HL-60 (cell line): ENCODE results near the gene ADCY1.

ENCODE experiments used
- GABPA ChIP-seq: IDR thresholded peaks from 2 replicates; pipeline ENCODE4 v1.6.1; 2012; ENCODE audit warnings: low read depth
- TF ChIP-seq, protein P1 (sequence below): IDR thresholded peaks from one replicate; pipeline ENCODE4 v1.5.1; 2011; ENCODE audit warnings: low read length, control low read depth, inconsistent platforms; ENCODE audit not compliant: insufficient read depth
- TF ChIP-seq, protein P2 (sequence below): IDR thresholded peaks from 2 replicates; pipeline ENCODE4 v1.6.1; 2012; ENCODE audit warnings: low read depth; ENCODE audit not compliant: insufficient replicate concordance

DNA sequence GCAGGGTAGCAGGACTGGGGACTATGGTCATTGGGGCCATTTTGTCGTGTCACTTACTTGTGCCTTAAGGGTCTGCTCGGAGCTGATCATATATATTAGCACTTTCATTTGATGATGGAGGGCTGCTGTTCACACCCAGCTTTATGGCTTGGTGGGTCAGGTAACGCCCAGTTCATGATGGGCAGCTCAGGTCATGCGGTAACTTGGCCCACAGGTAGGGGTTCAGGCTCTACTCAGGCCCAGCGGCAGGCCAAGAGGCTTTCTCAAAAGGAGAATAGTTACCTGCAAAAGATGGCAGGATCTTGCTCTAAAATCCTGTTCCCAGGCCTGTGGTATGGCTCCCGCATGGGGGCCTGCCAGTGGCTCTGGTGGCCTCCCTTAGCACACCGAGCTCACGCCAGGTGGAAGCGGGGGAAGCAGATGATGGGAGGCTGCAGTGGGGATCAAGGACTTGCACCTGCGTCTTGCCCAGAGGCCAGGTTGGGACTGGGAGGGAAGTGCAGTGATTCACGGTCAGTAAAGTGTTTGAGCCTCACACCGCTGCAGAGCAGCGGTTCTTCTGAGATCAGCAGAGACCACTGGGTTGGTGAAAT, 109.5 kb downstream of the ADCY1 start:
- TF ChIP-seq, protein P1, sequence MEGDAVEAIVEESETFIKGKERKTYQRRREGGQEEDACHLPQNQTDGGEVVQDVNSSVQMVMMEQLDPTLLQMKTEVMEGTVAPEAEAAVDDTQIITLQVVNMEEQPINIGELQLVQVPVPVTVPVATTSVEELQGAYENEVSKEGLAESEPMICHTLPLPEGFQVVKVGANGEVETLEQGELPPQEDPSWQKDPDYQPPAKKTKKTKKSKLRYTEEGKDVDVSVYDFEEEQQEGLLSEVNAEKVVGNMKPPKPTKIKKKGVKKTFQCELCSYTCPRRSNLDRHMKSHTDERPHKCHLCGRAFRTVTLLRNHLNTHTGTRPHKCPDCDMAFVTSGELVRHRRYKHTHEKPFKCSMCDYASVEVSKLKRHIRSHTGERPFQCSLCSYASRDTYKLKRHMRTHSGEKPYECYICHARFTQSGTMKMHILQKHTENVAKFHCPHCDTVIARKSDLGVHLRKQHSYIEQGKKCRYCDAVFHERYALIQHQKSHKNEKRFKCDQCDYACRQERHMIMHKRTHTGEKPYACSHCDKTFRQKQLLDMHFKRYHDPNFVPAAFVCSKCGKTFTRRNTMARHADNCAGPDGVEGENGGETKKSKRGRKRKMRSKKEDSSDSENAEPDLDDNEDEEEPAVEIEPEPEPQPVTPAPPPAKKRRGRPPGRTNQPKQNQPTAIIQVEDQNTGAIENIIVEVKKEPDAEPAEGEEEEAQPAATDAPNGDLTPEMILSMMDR: no peak
- TF ChIP-seq, protein P2, sequence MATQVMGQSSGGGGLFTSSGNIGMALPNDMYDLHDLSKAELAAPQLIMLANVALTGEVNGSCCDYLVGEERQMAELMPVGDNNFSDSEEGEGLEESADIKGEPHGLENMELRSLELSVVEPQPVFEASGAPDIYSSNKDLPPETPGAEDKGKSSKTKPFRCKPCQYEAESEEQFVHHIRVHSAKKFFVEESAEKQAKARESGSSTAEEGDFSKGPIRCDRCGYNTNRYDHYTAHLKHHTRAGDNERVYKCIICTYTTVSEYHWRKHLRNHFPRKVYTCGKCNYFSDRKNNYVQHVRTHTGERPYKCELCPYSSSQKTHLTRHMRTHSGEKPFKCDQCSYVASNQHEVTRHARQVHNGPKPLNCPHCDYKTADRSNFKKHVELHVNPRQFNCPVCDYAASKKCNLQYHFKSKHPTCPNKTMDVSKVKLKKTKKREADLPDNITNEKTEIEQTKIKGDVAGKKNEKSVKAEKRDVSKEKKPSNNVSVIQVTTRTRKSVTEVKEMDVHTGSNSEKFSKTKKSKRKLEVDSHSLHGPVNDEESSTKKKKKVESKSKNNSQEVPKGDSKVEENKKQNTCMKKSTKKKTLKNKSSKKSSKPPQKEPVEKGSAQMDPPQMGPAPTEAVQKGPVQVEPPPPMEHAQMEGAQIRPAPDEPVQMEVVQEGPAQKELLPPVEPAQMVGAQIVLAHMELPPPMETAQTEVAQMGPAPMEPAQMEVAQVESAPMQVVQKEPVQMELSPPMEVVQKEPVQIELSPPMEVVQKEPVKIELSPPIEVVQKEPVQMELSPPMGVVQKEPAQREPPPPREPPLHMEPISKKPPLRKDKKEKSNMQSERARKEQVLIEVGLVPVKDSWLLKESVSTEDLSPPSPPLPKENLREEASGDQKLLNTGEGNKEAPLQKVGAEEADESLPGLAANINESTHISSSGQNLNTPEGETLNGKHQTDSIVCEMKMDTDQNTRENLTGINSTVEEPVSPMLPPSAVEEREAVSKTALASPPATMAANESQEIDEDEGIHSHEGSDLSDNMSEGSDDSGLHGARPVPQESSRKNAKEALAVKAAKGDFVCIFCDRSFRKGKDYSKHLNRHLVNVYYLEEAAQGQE: no peak
- no peak for TF ChIP-seq GABPA
